COLO668 (cell line): ENCODE data around the gene CPAMD8.
"Not testable (repeated sequence)": the region's sequence is repeated elsewhere in the genome, so short reads cannot be mapped to it uniquely, and the experiment has no call there.

Experiments used
- DNase-seq: peaks from one replicate; lab custom pipeline; 2025; ENCODE audit not compliant: unreplicated experiment; lab: John Stamatoyannopoulos, UW

CPAMD8 gene

GRCh38 chr19:17001603-17002183, 24.9 kb downstream of the CPAMD8 start:
- DNase-seq: no peak

GRCh38 chr19:16998635-16999194, 27.9 kb downstream of the CPAMD8 start:
- no peak for DNase-seq

GRCh38 chr19:16996838-16997490, 29.6 kb downstream of the CPAMD8 start:
- DNase-seq: not testable (repeated sequence)

- DNase-seq: no peak
Measured at GRCh38 chr19:16988661-16989060, 37.9 kb downstream of the CPAMD8 start.

GRCh38 chr19:16985403-16985802, 41.2 kb downstream of the CPAMD8 start:
- DNase-seq: no peak

- DNase-seq: not testable (repeated sequence)
Measured at GRCh38 chr19:16982586-16982985, 44.0 kb downstream of the CPAMD8 start.

GRCh38 chr19:16978839-16979802, 47.5 kb downstream of the CPAMD8 start:
- DNase-seq: no peak

- DNase-seq: no peak
Measured at GRCh38 chr19:16978156-16978555, 48.5 kb downstream of the CPAMD8 start.

- no peak for DNase-seq
Measured at GRCh38 chr19:16977306-16977705, 49.3 kb downstream of the CPAMD8 start.

GRCh38 chr19:16976446-16976845, 50.2 kb downstream of the CPAMD8 start:
- DNase-seq: no peak

GRCh38 chr19:16970821-16971220, 55.8 kb downstream of the CPAMD8 start:
- no peak for DNase-seq

- no peak for DNase-seq
Measured at GRCh38 chr19:16969135-16969534, 57.5 kb downstream of the CPAMD8 start.

- DNase-seq: peak; percentile 24
Measured at GRCh38 chr19:16960996-16961822, 65.4 kb downstream of the CPAMD8 start.

GRCh38 chr19:16958277-16958676, 68.3 kb downstream of the CPAMD8 start:
- DNase-seq: not testable (repeated sequence)

- no peak for DNase-seq
Measured at GRCh38 chr19:16957855-16958254, 68.8 kb downstream of the CPAMD8 start.

GRCh38 chr19:16957151-16957701, 69.4 kb downstream of the CPAMD8 start:
- DNase-seq: no peak

- no peak for DNase-seq
Measured at GRCh38 chr19:16955161-16955560, 71.4 kb downstream of the CPAMD8 start.

- no peak for DNase-seq
Measured at GRCh38 chr19:16952046-16952445, 74.6 kb downstream of the CPAMD8 start.

- no peak for DNase-seq
Measured at GRCh38 chr19:16951529-16951928, 75.1 kb downstream of the CPAMD8 start.

GRCh38 chr19:16949496-16950023, 77.0 kb downstream of the CPAMD8 start:
- no peak for DNase-seq
